HL-60 (cell line): ENCODE measurements around the gene SART3.

Source experiments
- DNase-seq, 2 experiments: peaks; one replicate each; pipeline ENCODE4 v3.0.0-alpha.2; 2010 to 2020; ENCODE audit warnings: low read depth in 1 of 2, low spot score in 1 of 2
- H3K27ac ChIP-seq: fragments of 250-450 bp; sonication (Bioruptor Pico); replicated peaks from 2 replicates; pipeline ENCODE4 v1.5.1; 2020; ENCODE audit warnings: mild to moderate bottlenecking, moderate library complexity
- H3K27me3 ChIP-seq: fragments of 250-450 bp; sonication (Bioruptor Pico); 2 replicates; pipeline ENCODE4 v1.5.1; 2021; ENCODE audit warnings: mild to moderate bottlenecking, moderate library complexity; ENCODE audit not compliant: insufficient read depth, poor library complexity, severe bottlenecking
- H3K4me3 ChIP-seq: replicated peaks from 2 replicates; pipeline ENCODE4 v1.5.1; 2011; ENCODE audit warnings: mild to moderate bottlenecking, control low read depth, low read length; ENCODE audit not compliant: insufficient read depth
- GABPA ChIP-seq: IDR thresholded peaks from 2 replicates; pipeline ENCODE4 v1.6.1; 2012; ENCODE audit warnings: low read depth
- POLR2AphosphoS5 ChIP-seq: IDR thresholded peaks from 2 replicates; pipeline ENCODE4 v1.6.1; 2012; ENCODE audit warnings: low read depth
- REST ChIP-seq: IDR thresholded peaks from 2 replicates; pipeline ENCODE4 v1.6.1; 2012; ENCODE audit warnings: low read depth; ENCODE audit not compliant: insufficient replicate concordance
- SPI1 ChIP-seq: IDR thresholded peaks from 2 replicates; pipeline ENCODE4 v1.6.1; 2012; ENCODE audit warnings: low read depth, mild to moderate bottlenecking, borderline replicate concordance
- TF ChIP-seq, protein P1 (sequence below): IDR thresholded peaks from one replicate; pipeline ENCODE4 v1.5.1; 2011; ENCODE audit warnings: low read length, control low read depth, inconsistent platforms; ENCODE audit not compliant: insufficient read depth

SART3 gene

GRCh38 chr12:108567406-108568337 lies 6.7 kb upstream of the SART3 start:
- no peaks in the 10 kb centered on the region for H3K27me3 ChIP-seq
- DNase-seq = peak in 1 of 2 experiments; percentile 57
- H3K4me3 ChIP-seq = no peak overlapping the region
- no peak overlapping the region for H3K27ac ChIP-seq
- TF ChIP-seq POLR2AphosphoS5 (no peak), SPI1 (peak; percentile 32; the same call in 1 of the 2 replicates)

GRCh38 chr12:108566452-108566851 lies 5.5 kb upstream of the SART3 start:
- H3K27me3 ChIP-seq = no peaks in the 10 kb centered on the region
- DNase-seq = no peak
- no peak overlapping the region for H3K4me3 ChIP-seq
- peak overlapping the region; percentile 45 for H3K27ac ChIP-seq
- no peak for TF ChIP-seq SPI1
- TF ChIP-seq REST = no peak
- no peak for TF ChIP-seq GABPA
- no peak for TF ChIP-seq POLR2AphosphoS5
- TF ChIP-seq, protein P1, sequence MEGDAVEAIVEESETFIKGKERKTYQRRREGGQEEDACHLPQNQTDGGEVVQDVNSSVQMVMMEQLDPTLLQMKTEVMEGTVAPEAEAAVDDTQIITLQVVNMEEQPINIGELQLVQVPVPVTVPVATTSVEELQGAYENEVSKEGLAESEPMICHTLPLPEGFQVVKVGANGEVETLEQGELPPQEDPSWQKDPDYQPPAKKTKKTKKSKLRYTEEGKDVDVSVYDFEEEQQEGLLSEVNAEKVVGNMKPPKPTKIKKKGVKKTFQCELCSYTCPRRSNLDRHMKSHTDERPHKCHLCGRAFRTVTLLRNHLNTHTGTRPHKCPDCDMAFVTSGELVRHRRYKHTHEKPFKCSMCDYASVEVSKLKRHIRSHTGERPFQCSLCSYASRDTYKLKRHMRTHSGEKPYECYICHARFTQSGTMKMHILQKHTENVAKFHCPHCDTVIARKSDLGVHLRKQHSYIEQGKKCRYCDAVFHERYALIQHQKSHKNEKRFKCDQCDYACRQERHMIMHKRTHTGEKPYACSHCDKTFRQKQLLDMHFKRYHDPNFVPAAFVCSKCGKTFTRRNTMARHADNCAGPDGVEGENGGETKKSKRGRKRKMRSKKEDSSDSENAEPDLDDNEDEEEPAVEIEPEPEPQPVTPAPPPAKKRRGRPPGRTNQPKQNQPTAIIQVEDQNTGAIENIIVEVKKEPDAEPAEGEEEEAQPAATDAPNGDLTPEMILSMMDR = no peak

- TF ChIP-seq POLR2AphosphoS5 = peak; percentile 86
- TF ChIP-seq REST = peak; percentile 23
- TF ChIP-seq, protein P1 = no peak
- no peak overlapping the region for H3K4me3 ChIP-seq
- H3K27me3 ChIP-seq = no peaks in the 10 kb centered on the region
- peak; percentile 81 to 88 for DNase-seq
- peak overlapping the region; percentile 45 for H3K27ac ChIP-seq
Observed at GRCh38 chr12:108565976-108566375, 5.0 kb upstream of the SART3 start.

DNA sequence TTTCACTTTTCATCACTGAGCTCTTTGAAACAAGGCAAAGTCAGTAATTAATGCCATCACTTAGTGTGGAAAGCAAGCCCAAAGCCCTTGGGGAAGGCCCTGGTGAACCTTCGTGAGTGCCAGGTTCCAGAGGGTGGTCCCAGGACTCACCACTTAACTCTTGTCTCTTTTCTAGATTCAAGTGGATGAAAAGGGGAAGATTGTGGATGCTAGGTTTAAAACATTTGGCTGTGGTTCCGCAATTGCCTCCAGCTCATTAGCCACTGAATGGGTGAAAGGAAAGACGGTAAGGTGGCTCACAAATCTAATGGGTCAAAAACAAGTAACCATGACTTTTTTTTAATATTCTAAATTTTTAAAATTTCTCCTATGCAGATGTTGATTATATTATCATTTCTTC lies 4.2 kb upstream of the SART3 start:
- TF ChIP-seq SPI1 = no peak
- Histone ChIP-seq H3K4me3 (no peak overlapping the region), H3K27me3 (no peaks in the 10 kb centered on the region), H3K27ac (peak overlapping the region; percentile 38)
- DNase-seq = peak in 1 of 2 experiments; percentile 53

GRCh38 chr12:108564724-108565123 lies 3.8 kb upstream of the SART3 start:
- DNase-seq = no peak
- Histone ChIP-seq H3K4me3 (no peak overlapping the region), H3K27me3 (no peaks in the 10 kb centered on the region), H3K27ac (no peak overlapping the region)
- TF ChIP-seq POLR2AphosphoS5 = no peak
- TF ChIP-seq GABPA = no peak
- TF ChIP-seq SPI1 = no peak
- no peak for TF ChIP-seq REST
- TF ChIP-seq, protein P1 = no peak
